GM12878 (cell line): Measurements from ENCODE around the gene QRFP. TPM values are rescaled to one million over a fixed set of nuclear protein-coding genes. Genes with fewer than 3 reads are reported as not detected.

Experiments
- ATAC-seq: fragments of 200-7000 bp; cut with Tn5 transposase; 3 replicates; pipeline ENCODE4 v1.9.1; 2020; ENCODE audit warnings: mild to moderate bottlenecking, moderate library complexity
- BruUV-seq: library from RNA; stranded (reverse); fragments of 400-500 nt; replicated peaks from 2 replicates; lab custom pipeline; 2021; lab: Mats Ljungman, UMichigan
- CTCF ChIA-PET: fragments of 300-600 bp; sonication (Branson Sonifier 250); formaldehyde crosslinking; extraction: SDS; loops from one replicate; lab custom pipeline; 2021; ENCODE audit warnings: inconsistent platforms; lab: Yijun Ruan, JAX
- POLR2A ChIA-PET: fragments of 350-600 bp; formaldehyde crosslinking; extraction: SDS; loops from one replicate; lab custom pipeline; 2021; ENCODE audit warnings: inconsistent platforms; lab: Charles Lee
- RAD21 ChIA-PET: fragments of 300-600 bp; sonication (Branson Sonifier 250); formaldehyde crosslinking; loops from one replicate; lab custom pipeline; 2023; ENCODE audit warnings: antibody characterized with exemption; ENCODE audit not compliant: unreplicated experiment; lab: Charles Lee
- SMC1A ChIA-PET: fragments of 300-600 bp; sonication (Branson Sonifier 250); formaldehyde crosslinking; loops from one replicate; lab custom pipeline; 2023; ENCODE audit not compliant: unreplicated experiment, uncharacterized antibody; lab: Charles Lee
- DNase-seq: peaks from one replicate; pipeline ENCODE4 v3.0.0-alpha.2; 2011; ENCODE audit warnings: low read depth, low spot score
- FAIRE-seq: peaks from 3 replicates; lab custom pipeline; 2011; peaks lifted over from hg19 to GRCh38; lab: Jason Lieb, UNC
- H2AFZ ChIP-seq: 2 replicates; pipeline ENCODE4 v1.6.0; 2011; ENCODE audit warnings: low read depth, low read length, control low read depth; ENCODE audit not compliant: control insufficient read depth
- H3K27ac ChIP-seq: 2 replicates; pipeline ENCODE4 v1.5.1; 2011; ENCODE audit warnings: control low read depth; ENCODE audit not compliant: control insufficient read depth, insufficient read depth
- H3K27me3 ChIP-seq, 2 experiments: replicated peaks in 1 of 2; 2 replicates each; pipeline versions ENCODE4 v1.6.0 to v1.6.1; 2011; ENCODE audit warnings: low read length in 1 of 2; ENCODE audit not compliant: control insufficient read depth in 2 of 2, insufficient read depth in 2 of 2
- H3K36me3 ChIP-seq, 2 experiments: 2 replicates each; pipeline ENCODE4 v1.5.1; 2011; ENCODE audit warnings: low read length in 1 of 2; ENCODE audit not compliant: control insufficient read depth in 2 of 2, insufficient read depth in 2 of 2
- H3K4me1 ChIP-seq: 2 replicates; pipeline ENCODE4 v1.6.1; 2011; ENCODE audit warnings: mild to moderate bottlenecking, low read length, moderate library complexity, mixed read lengths; ENCODE audit not compliant: control insufficient read depth, insufficient read depth
- H3K4me2 ChIP-seq: 2 replicates; pipeline ENCODE4 v1.6.0; 2011; ENCODE audit warnings: control low read depth; ENCODE audit not compliant: control insufficient read depth, insufficient read depth
- H3K4me3 ChIP-seq: fragments of 200-600 bp; sonication (generic); 2 replicates; pipeline ENCODE4 v1.5.1; 2016
- H3K79me2 ChIP-seq: 2 replicates; pipeline ENCODE4 v1.6.0; 2011; ENCODE audit warnings: low read length; ENCODE audit not compliant: control insufficient read depth, insufficient read depth
- H3K9ac ChIP-seq: 2 replicates; pipeline ENCODE4 v1.8.0; 2011; ENCODE audit warnings: low read length, control low read depth, mixed read lengths; ENCODE audit not compliant: control insufficient read depth, insufficient read depth
- H3K9me3 ChIP-seq: replicated peaks from 3 replicates; pipeline ENCODE4 v1.5.1; 2011; ENCODE audit warnings: mild to moderate bottlenecking, low read length; ENCODE audit not compliant: control insufficient read depth, insufficient read depth
- H4K20me1 ChIP-seq: 2 replicates; pipeline ENCODE4 v1.6.0; 2011; ENCODE audit not compliant: control insufficient read depth, insufficient read depth
- ATF3 ChIP-seq: IDR thresholded peaks from 2 replicates; pipeline ENCODE4 v1.6.1; 2011; ENCODE audit warnings: low read depth, mild to moderate bottlenecking, low read length, moderate library complexity, borderline replicate concordance; ENCODE audit errors: extremely low read depth
- CHD4 ChIP-seq: fragments of 200-600 bp; sonication (generic); IDR thresholded peaks from 2 replicates; pipeline ENCODE4 v1.6.1; 2016; ENCODE audit warnings: mild to moderate bottlenecking
- EGR1 ChIP-seq, 2 experiments: IDR thresholded peaks; 1 replicate in 1 of 2; 2 replicates in 1 of 2; pipeline ENCODE4 v1.6.1; 2011 to 2012; ENCODE audit warnings: low read depth in 2 of 2, low read length in 2 of 2, borderline replicate concordance in 1 of 2, mild to moderate bottlenecking in 1 of 2, moderate library complexity in 1 of 2
- MTA3 ChIP-seq: IDR thresholded peaks from 2 replicates; pipeline ENCODE4 v1.6.1; 2012; ENCODE audit warnings: low read length, inconsistent platforms, borderline replicate concordance
- NKRF ChIP-seq: fragments of 450-650 bp; conservative IDR thresholded peaks from 2 replicates; pipeline ENCODE4 v1.6.1; 2017; ENCODE audit warnings: mild to moderate bottlenecking, moderate library complexity
- PAX8 ChIP-seq: fragments of 450-650 bp; IDR thresholded peaks from 2 replicates; pipeline ENCODE4 v1.6.1; 2017; ENCODE audit warnings: mild to moderate bottlenecking, moderate library complexity
- SIN3A ChIP-seq: IDR thresholded peaks from 2 replicates; pipeline ENCODE4 v1.6.1; 2012; ENCODE audit warnings: low read depth, low read length, improper control_type of control experiment
- SMARCA5 ChIP-seq: fragments of 450-650 bp; IDR thresholded peaks from 2 replicates; pipeline ENCODE4 v1.6.1; 2017; ENCODE audit warnings: mild to moderate bottlenecking
- USF1 ChIP-seq: IDR thresholded peaks from 2 replicates; pipeline ENCODE4 v1.6.1; 2011; ENCODE audit warnings: borderline replicate concordance, low read depth, mild to moderate bottlenecking, moderate library complexity, mixed read lengths, low read length; ENCODE audit not compliant: insufficient read depth; ENCODE audit errors: extremely low read length
- WGBS: methylation state at CpG from one replicate; pipeline ENCODE4 v1.1.6; 2016; ENCODE audit warnings: low lambda C conversion rate; ENCODE audit not compliant: insufficient replicate concordance, insufficient coverage; ENCODE audit errors: missing lambda C conversion rate; 5-methylcytosine and 5-hydroxymethylcytosine counted together
- in situ Hi-C: fragments of 300-500 bp; cut with MboI; formaldehyde crosslinking; loops from 9 replicates; pipeline ENCODE4 v1.14.3; 2018; ENCODE audit warnings: mixed read lengths
- intact Hi-C: fragments of 100-400 bp; cut with micrococcal nuclease; formaldehyde crosslinking; loops from one replicate; pipeline ENCODE4 v1.14.2; 2022; ENCODE audit not compliant: unreplicated experiment
- polyA plus RNA-seq, 11 experiments: library from polyadenylated mRNA; depleted of rRNA in 4 of 11; unstranded in 6 of 11; stranded (reverse) in 5 of 11; fragments of >200 nt; fragmentation: Nextera tagmentation in 4 of 11; fragmentation: Illumina TruSeq in 1 of 11; extraction: Ambion mirVana in 4 of 11; extraction: Trizol in 1 of 11; gene quantifications; 1 replicate in 1 of 11; 2 replicates in 10 of 11; pipeline versions ENCODE4 v1.2.1 to v1.2.3, GENCODE V29; 2011 to 2016; ENCODE audit warnings: inconsistent platforms in 2 of 11, missing spikeins in 2 of 11, low read depth in 1 of 11
- total RNA-seq, 4 experiments: library from RNA; depleted of rRNA in 3 of 4; stranded (reverse); fragments of >200 nt in 3 of 4; fragmentation: Illumina TruSeq in 1 of 4; extraction: Trizol in 1 of 4; gene quantifications; 2 replicates each; pipeline versions ENCODE4 v1.2.1 to v1.2.3, GENCODE V29; 2013 to 2021

Gene QRFP
- total and polyA plus RNA-seq, 10 of the 15 experiments (the other 5 are each of a cell fraction or from before 2014, with no cell fraction given): not detected

GRCh38 chr9:130927995-130928900, 31.6 kb upstream of the QRFP start (continued):
- TF ChIP-seq NKRF: peak; percentile 29; the same call in 1 of the 2 replicates
- no peak for TF ChIP-seq PAX8
- TF ChIP-seq EGR1 (IDR thresholded peaks at IDR 0.05; ENCODE audit: borderline replicate concordance in 1 of 2, low read depth in 2 of 2, low read length in 2 of 2): no peak
- TF ChIP-seq SIN3A: no peak

- TF ChIP-seq SMARCA5 (peak; percentile 23; the same call in 1 of the 2 replicates), USF1 (peak; percentile 17), MTA3 (no peak), CHD4 (no peak), ATF3 (no peak)
- in situ Hi-C loops: no loop called here
- ATAC-seq (peak; percentile 2), FAIRE-seq (no peak), DNase-seq (no peak)
- POLR2A ChIA-PET: interaction anchor here (0.7 kb wide), 1 partner anchor 32 kb away, joined by 4 read pairs; no protein-coding TSS in a partner anchor
- SMC1A ChIA-PET: interaction anchor here (0.6 to 2.0 kb wide), 9 partner anchors 9 to 1196 kb away, joined by 3 to 9 read pairs (median 3); no protein-coding TSS in a partner anchor
- Histone ChIP-seq H3K36me3 (no peaks in the 10 kb centered on the region), H3K27ac (no peak overlapping the region; the same call in 1 of the 2 replicates), H3K4me1 (peaks cover 45% of the 10 kb centered on the region), H3K9me3 (no peaks in the 10 kb centered on the region), H3K27me3 (no peaks in the 10 kb centered on the region), H3K4me2 (peak overlapping the region; percentile 47), H3K4me3 (peak overlapping the region; percentile 4; the same call in 1 of the 2 replicates), H4K20me1 (peaks cover 8% of the 10 kb centered on the region), H3K9ac (no peak overlapping the region), H2AFZ (no peak overlapping the region), H3K79me2 (no peaks in the 10 kb centered on the region)
- intact Hi-C loops: no loop called here
- CTCF ChIA-PET: interaction anchor here (0.8 to 4.2 kb wide), 6 partner anchors 15 to 244 kb away, joined by 3 to 27 read pairs (median 6); no protein-coding TSS in a partner anchor
- no TSS peak for BruUV-seq
- RAD21 ChIA-PET: interaction anchor here (0.7 to 4.0 kb wide), 6 partner anchors 57 to 243 kb away, joined by 3 to 33 read pairs (median 4); no protein-coding TSS in a partner anchor
- 28% methylated on average over 10 of the region's 10 CpGs for WGBS
Measured at GRCh38 chr9:130927338-130927737, 30.7 kb upstream of the QRFP start.
